HUES64 (cell line): ENCODE results near the gene PLEKHG5.

ENCODE experiments used
- H3K27ac ChIP-seq: 2 replicates; pipeline ENCODE4 v1.7.0; 2013; ENCODE audit warnings: low read depth, low read length, inconsistent platforms
- H3K27me3 ChIP-seq: 2 replicates; pipeline ENCODE4 v1.6.1; 2013; ENCODE audit warnings: mild to moderate bottlenecking, low read length; ENCODE audit not compliant: insufficient read depth
- H3K36me3 ChIP-seq: 2 replicates; pipeline ENCODE4 v1.6.1; 2013; ENCODE audit warnings: mild to moderate bottlenecking, low read length; ENCODE audit not compliant: insufficient read depth
- H3K4me1 ChIP-seq: 2 replicates; pipeline ENCODE4 v1.6.1; 2013; ENCODE audit warnings: mild to moderate bottlenecking, low read length, moderate library complexity; ENCODE audit not compliant: insufficient read depth
- H3K4me3 ChIP-seq: 2 replicates; pipeline ENCODE4 v1.5.1; 2013; ENCODE audit warnings: mild to moderate bottlenecking, low read length, moderate library complexity
- H3K9ac ChIP-seq: 2 replicates; pipeline ENCODE4 v1.6.1; 2013; ENCODE audit warnings: mild to moderate bottlenecking, low read depth, low read length
- H3K9me3 ChIP-seq: 2 replicates; pipeline ENCODE4 v1.6.1; 2013; ENCODE audit warnings: low read depth, low read length; ENCODE audit not compliant: insufficient read depth
- WGBS: fragments of 150-250, 120-280 bp; methylation state at CpG from one replicate; pipeline ENCODE4 v1.1.7; 2013; ENCODE audit warnings: missing lambda C conversion rate; 5-methylcytosine and 5-hydroxymethylcytosine counted together

Gene PLEKHG5

GRCh38 chr1:6509919-6510291 is 18.4 kb upstream of the PLEKHG5 start:
- Histone ChIP-seq H3K27ac (no peak overlapping the region), H3K4me1 (no peaks in the 10 kb centered on the region)
- 89% methylated on average over 10 of the region's 10 CpGs for WGBS

GRCh38 chr1:6509220-6509918 is 17.9 kb upstream of the PLEKHG5 start:
- Histone ChIP-seq H3K9me3 (no peaks in the 10 kb centered on the region), H3K4me1 (no peaks in the 10 kb centered on the region), H3K27me3 (no peaks in the 10 kb centered on the region), H3K4me3 (no peak overlapping the region), H3K27ac (no peak overlapping the region), H3K36me3 (no peaks in the 10 kb centered on the region), H3K9ac (no peak overlapping the region)
- 88% methylated on average over 20 of the region's 20 CpGs for WGBS

More at GRCh38 chr1:6509919-6510291, 18.4 kb upstream of the PLEKHG5 start:
- H3K9me3 ChIP-seq = no peaks in the 10 kb centered on the region
- no peaks in the 10 kb centered on the region for H3K27me3 ChIP-seq
- H3K4me3 ChIP-seq = no peak overlapping the region
- no peak overlapping the region for H3K9ac ChIP-seq
- H3K36me3 ChIP-seq = no peaks in the 10 kb centered on the region

GRCh38 chr1:6508816-6509189 is 17.3 kb upstream of the PLEKHG5 start:
- Histone ChIP-seq H3K4me1 (no peaks in the 10 kb centered on the region), H3K27me3 (no peaks in the 10 kb centered on the region), H3K9ac (no peak overlapping the region), H3K9me3 (no peaks in the 10 kb centered on the region), H3K4me3 (no peak overlapping the region), H3K27ac (no peak overlapping the region), H3K36me3 (no peaks in the 10 kb centered on the region)
- 94% methylated on average over 11 of the region's 11 CpGs for WGBS

GRCh38 chr1:6508154-6508815 is 16.8 kb upstream of the PLEKHG5 start:
- 87% methylated on average over 18 of the region's 18 CpGs for WGBS
- H3K4me3 ChIP-seq = no peak overlapping the region
- no peaks in the 10 kb centered on the region for H3K36me3 ChIP-seq
- H3K9ac ChIP-seq = no peak overlapping the region
- no peaks in the 10 kb centered on the region for H3K27me3 ChIP-seq
- no peak overlapping the region for H3K27ac ChIP-seq
- H3K9me3 ChIP-seq = no peaks in the 10 kb centered on the region
- H3K4me1 ChIP-seq = no peaks in the 10 kb centered on the region

- no peaks in the 10 kb centered on the region for H3K27me3 ChIP-seq
- no peak overlapping the region for H3K27ac ChIP-seq
- H3K36me3 ChIP-seq = no peaks in the 10 kb centered on the region
- no peaks in the 10 kb centered on the region for H3K9me3 ChIP-seq
- H3K4me1 ChIP-seq = no peaks in the 10 kb centered on the region
- no peak overlapping the region for H3K4me3 ChIP-seq
- H3K9ac ChIP-seq = no peak overlapping the region
- 93% methylated on average over 12 of the region's 12 CpGs for WGBS
These were observed 16.0 kb upstream of the PLEKHG5 start for GRCh38 chr1:6507461-6507911.

GRCh38 chr1:6507037-6507428 is 15.6 kb upstream of the PLEKHG5 start:
- no peaks in the 10 kb centered on the region for H3K4me1 ChIP-seq
- no peak overlapping the region for H3K9ac ChIP-seq
- H3K36me3 ChIP-seq = no peaks in the 10 kb centered on the region
- H3K4me3 ChIP-seq = no peak overlapping the region
- no peaks in the 10 kb centered on the region for H3K9me3 ChIP-seq
- WGBS = 91% methylated on average over 7 of the region's 7 CpGs
- no peak overlapping the region for H3K27ac ChIP-seq
- no peaks in the 10 kb centered on the region for H3K27me3 ChIP-seq

- Histone ChIP-seq H3K27ac (no peak overlapping the region), H3K4me3 (no peak overlapping the region), H3K36me3 (no peaks in the 10 kb centered on the region), H3K9me3 (no peaks in the 10 kb centered on the region), H3K27me3 (no peaks in the 10 kb centered on the region), H3K4me1 (no peaks in the 10 kb centered on the region), H3K9ac (no peak overlapping the region)
- 88% methylated on average over 31 of the region's 31 CpGs for WGBS
These were observed 15.0 kb upstream of the PLEKHG5 start for GRCh38 chr1:6506210-6507036.

GRCh38 chr1:6505367-6506209 is 14.1 kb upstream of the PLEKHG5 start:
- H3K27ac ChIP-seq = no peak overlapping the region
- H3K9me3 ChIP-seq = no peaks in the 10 kb centered on the region
- H3K4me3 ChIP-seq = no peak overlapping the region
- H3K27me3 ChIP-seq = no peaks in the 10 kb centered on the region
- H3K9ac ChIP-seq = no peak overlapping the region
- H3K36me3 ChIP-seq = no peaks in the 10 kb centered on the region
- WGBS = 94% methylated on average over 31 of the region's 31 CpGs
- no peaks in the 10 kb centered on the region for H3K4me1 ChIP-seq

GRCh38 chr1:6504887-6505286 is 13.4 kb upstream of the PLEKHG5 start:
- WGBS = 88% methylated on average over 15 of the region's 15 CpGs
- Histone ChIP-seq H3K4me3 (no peak overlapping the region), H3K27ac (no peak overlapping the region), H3K9me3 (no peaks in the 10 kb centered on the region), H3K9ac (no peak overlapping the region), H3K36me3 (no peaks in the 10 kb centered on the region), H3K4me1 (no peaks in the 10 kb centered on the region), H3K27me3 (no peaks in the 10 kb centered on the region)

GRCh38 chr1:6503884-6504602 is 12.6 kb upstream of the PLEKHG5 start:
- no peaks in the 10 kb centered on the region for H3K27me3 ChIP-seq
- WGBS = 89% methylated on average over 20 of the region's 20 CpGs

More at GRCh38 chr1:6503884-6504602, 12.6 kb upstream of the PLEKHG5 start:
- Histone ChIP-seq H3K27ac (no peak overlapping the region), H3K4me3 (no peak overlapping the region), H3K4me1 (no peaks in the 10 kb centered on the region), H3K9me3 (no peaks in the 10 kb centered on the region), H3K9ac (no peak overlapping the region), H3K36me3 (no peaks in the 10 kb centered on the region)
